GM12892 (cell line): ENCODE data around the gene NAA38.

Source experiments
- DNase-seq: peaks from one replicate; pipeline ENCODE4 v3.0.0; 2011; ENCODE audit not compliant: insufficient read length
- FAIRE-seq: peaks from 2 replicates; lab custom pipeline; 2011; peaks lifted over from hg19 to GRCh38; lab: Jason Lieb, UNC
- POLR2A ChIP-seq: IDR thresholded peaks from 2 replicates; pipeline ENCODE4 v1.6.1; 2011; ENCODE audit warnings: low read depth, low read length, control low read depth
- POLR2AphosphoS5 ChIP-seq: IDR thresholded peaks from 2 replicates; pipeline ENCODE4 v1.6.1; 2011; ENCODE audit warnings: low read depth, low read length, control low read depth
- TAF1 ChIP-seq: IDR thresholded peaks from 2 replicates; pipeline ENCODE4 v1.6.1; 2011; ENCODE audit warnings: low read depth, mild to moderate bottlenecking, control low read depth, low read length, borderline replicate concordance

The NAA38 gene

DNA sequence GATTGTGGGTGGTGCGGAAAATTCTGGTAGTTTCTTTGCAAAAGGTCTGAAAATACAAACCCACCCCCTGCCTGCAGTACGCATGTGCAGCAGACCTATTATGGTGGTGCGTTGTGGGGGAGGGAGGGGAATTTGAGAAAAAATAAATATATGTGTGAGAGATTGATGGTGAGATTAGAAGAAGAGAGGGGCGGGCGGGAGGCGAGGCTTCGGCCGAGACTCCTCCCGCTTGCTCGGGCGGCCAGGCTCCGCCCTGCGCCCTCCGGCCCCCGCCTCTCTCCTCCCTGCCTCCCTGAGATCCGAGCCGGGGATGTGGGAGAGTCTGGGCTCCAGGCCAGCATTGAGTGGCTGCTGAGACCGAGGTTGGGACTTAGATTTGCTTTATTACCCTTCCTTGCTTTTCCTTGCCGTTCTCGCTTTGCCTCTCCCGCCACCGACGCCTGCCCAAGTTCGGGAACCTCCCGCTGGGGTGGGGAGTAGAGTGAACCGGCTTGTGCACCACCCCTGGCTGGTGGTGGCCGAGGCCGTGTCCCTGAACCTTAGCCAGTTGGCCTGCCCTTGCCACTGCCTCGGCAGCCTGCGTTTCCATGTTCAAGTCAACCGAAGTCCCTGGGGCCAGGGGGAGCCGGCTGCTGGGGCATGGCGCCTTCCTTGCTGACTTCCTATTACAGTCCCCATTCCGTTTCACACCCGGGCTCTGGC is 30.3 kb upstream of the NAA38 start:
- DNase-seq (peak; percentile 73), FAIRE-seq (peak; percentile 95)
- TF ChIP-seq TAF1 = no peak
- TF ChIP-seq POLR2A = peak; percentile 35; the same call in 1 of the 2 replicates
- TF ChIP-seq POLR2AphosphoS5 = 0 out of 2 replicates have a peak, but pooled peaks have one; percentile 25

DNA sequence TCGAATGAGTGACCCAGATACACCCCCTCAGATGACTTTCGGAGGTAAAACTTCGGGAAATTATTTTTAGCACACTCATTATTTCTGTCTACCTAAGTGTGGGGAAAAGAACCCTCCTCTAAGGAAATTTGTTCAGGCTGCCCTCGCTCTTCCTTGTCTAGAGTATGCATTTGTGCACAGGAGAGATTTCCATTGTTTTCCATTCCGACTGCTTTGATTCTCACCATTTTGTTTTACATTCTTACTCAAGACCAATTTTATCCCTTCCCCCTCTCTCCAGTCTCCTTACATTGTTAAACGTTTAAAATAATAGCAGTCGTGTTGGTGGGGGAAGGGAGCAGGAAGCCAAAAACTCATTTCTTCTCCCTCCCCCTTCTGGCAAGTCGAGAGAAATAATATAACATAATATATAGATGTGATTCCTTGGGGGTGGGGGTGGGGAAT is 29.7 kb upstream of the NAA38 start:
- DNase-seq (no peak), FAIRE-seq (no peak)
- TF ChIP-seq POLR2AphosphoS5 = no peak

DNA sequence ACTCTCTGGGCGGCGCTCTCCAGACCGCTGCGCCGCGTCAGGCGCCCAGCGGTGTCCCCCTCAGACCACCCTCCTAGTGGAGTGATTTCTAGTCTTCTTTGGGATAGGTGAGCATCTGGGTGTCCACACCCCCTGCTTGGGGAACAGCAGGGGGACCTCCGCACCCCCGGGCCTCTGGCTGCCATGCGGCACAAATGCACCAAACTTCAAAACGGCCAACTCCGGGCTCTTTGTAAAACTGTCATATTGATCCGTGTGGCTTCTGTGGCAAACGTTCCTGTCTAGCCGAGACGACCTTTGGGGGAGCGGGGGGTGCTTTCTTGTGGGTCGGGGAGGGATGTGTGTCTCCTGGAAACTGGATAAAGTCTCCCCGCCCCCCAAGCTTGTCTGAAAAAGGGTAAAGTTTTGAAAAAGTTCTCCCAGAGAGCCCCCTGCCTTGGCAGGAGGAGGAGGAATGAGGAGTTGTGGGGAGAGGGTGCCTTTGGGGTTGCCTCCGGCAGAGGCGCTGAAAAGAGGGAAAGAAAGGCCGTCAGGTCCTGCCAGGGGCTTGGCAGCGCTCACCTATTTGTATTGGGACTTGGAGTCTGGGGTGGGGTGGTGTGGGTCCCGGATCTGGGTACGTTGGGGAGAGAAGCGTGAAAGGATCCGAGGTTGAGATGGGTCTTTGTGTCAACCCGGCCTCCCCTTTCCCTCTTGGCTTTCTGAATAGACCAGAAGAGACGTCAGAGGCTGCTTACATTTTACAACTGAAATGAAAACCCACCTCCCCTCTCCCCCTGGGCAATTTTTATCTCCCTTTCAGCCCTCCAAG is 29.1 kb upstream of the NAA38 start:
- TF ChIP-seq POLR2AphosphoS5 = no peak
- no peak for TF ChIP-seq TAF1
- no peak for TF ChIP-seq POLR2A
- DNase-seq (no peak), FAIRE-seq (no peak)

DNA sequence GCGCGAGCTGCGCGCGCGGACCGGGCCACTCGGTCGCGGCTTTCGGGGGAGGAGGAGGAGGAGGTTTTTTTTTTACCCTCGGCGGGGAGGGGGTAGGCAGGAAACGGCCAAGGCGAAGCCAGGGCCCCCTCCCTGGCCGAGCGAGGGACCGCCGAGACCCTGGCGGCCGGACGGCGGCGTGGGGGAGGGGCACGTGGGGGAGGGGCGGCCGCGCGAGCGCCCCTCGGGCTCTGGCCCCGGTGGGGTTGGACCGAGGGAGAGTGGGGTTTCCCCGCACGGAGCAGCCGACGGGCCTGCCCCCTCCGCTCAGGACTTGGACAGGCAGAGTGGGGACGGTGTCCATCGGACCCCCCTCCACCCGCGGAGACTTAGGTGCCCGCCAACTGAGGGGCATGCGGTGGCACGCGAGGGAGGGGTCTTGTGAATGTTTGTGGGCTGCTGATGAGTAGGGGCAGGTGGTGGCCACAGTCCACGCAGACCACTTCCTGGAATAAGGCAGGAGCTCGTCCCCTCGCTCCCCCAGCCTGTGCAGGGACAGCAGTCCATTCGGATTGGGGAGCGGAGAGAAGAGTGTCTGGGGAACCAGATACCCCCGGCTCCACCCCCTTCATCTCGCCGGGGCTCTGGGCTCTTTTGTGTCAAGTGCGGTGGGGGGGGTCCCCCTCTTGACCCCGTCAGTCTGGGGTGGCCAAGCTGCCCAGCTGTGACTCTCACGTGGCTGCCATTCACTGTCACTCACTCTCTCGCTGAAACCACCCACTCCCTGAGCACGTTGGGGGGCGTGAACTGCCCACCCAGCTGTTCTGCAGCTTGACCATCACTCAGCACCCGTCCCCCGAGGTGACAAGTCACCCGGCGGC is 28.2 kb upstream of the NAA38 start:
- FAIRE-seq = peak; percentile 63
- TF ChIP-seq POLR2A (peak; percentile 53; the same call in 1 of the 2 replicates), TAF1 (no peak), POLR2AphosphoS5 (no peak; the same call in 1 of the 2 replicates)
- peak; percentile 50 for DNase-seq

DNA sequence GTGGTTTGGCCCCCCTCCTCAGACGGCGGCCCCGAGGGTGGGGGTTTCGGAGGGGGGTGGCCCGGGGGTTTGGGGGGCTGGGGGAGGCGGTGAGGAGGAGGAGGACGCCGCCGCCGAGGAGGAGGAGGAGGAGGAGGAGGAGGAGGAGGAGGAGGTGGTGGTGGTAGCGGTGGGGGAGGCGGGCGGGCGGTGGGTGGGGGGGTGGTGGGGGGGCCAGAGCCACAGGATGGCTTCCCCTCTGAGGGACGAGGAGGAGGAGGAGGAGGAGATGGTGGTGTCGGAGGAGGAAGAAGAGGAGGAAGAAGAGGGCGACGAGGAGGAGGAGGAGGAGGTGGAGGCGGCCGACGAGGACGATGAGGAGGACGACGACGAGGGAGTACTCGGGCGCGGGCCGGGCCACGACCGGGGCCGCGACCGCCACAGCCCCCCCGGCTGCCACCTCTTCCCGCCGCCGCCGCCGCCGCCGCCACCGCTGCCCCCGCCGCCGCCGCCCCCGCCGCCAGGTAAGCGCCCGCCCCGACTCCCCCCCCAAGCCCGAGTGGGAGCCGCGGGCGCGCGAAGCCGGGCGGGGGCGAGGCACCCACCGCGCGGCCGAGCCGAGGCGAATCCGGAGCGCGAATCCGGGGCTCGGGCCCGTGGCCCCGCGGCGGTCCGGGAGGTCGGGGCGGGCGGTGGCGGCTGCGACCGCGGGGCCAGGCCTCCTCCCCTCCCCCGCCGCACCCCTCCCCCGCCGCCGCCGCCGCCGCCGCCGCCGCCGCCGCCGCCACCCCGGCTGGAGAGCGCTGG is 27.4 kb upstream of the NAA38 start:
- TF ChIP-seq POLR2AphosphoS5 = no peak
- TF ChIP-seq TAF1 = no peak
- TF ChIP-seq POLR2A = no peak
- no peak for FAIRE-seq
- no peak for DNase-seq

DNA sequence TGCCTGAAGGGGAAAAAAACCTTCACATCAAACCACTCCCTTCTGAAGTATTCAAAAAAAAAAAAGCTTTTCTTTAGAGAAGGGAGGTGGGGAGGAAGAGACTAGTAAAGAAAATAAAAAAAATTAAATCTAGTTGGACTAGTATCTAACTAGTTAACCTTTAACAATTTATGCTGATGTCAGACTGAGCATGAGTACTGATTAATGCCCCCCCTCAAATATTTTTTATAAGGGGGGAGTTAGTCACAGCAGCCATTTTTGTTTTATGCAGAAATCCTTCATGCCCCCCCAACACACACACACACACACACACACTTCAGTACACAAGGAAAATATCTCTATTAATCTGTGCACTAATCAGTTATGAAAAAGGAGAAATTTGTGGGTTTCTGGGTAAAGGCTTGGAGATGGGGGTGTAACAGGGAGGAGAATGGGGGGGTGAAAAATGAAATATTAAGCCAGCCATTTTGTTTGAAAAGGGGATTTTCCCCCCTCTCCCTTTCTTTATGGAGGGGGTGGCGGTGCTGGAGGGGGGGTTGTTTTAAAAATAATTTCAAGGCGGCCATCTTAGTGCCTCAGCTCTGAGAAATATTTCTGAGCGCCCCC is 26.5 kb upstream of the NAA38 start:
- TF ChIP-seq POLR2AphosphoS5 (no peak), POLR2A (no peak), TAF1 (no peak)
- no peak for FAIRE-seq
- no peak for DNase-seq

DNA sequence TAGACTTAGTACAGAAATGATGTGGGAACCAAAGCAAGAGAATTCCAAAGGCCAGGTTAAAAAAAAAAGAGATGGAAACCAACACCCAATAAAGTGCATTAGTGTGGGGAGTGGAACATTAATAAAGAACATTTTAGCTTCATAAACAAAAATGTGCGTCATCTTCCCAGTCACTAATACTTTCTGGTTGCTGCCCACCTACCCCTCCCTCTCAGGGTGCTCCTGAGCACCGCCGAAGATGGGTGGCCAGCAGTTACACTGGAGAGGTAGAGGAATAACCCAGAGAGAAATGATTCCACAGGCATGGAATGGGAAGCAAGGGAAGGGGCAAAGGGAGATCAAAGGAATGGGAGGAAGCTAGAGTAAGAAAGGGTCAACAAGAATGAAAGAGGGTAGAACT is 25.3 kb upstream of the NAA38 start:
- DNase-seq (no peak), FAIRE-seq (no peak)
- TF ChIP-seq POLR2A (no peak), TAF1 (no peak), POLR2AphosphoS5 (no peak)

DNA sequence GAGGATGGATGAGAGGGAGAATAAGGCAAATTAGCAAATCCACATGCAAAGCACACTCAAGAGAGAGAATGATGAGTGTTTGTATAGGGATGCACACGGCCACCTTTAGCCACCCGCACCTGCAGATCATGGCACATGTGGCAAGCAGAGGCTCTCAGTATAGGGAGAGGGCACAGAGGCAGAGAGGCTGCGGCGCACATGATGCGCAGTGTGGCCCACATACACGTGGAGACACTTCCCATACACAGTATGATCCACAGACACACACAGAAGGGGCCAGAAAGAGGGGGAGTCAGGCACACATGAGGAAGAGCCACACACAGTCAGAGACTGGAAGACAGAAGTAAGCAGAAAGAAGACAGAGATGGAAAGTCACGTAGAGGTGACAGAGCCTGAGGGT is 24.7 kb upstream of the NAA38 start:
- peak; percentile 54 for FAIRE-seq
- TF ChIP-seq TAF1 (no peak), POLR2AphosphoS5 (no peak), POLR2A (no peak)
- DNase-seq = no peak

DNA sequence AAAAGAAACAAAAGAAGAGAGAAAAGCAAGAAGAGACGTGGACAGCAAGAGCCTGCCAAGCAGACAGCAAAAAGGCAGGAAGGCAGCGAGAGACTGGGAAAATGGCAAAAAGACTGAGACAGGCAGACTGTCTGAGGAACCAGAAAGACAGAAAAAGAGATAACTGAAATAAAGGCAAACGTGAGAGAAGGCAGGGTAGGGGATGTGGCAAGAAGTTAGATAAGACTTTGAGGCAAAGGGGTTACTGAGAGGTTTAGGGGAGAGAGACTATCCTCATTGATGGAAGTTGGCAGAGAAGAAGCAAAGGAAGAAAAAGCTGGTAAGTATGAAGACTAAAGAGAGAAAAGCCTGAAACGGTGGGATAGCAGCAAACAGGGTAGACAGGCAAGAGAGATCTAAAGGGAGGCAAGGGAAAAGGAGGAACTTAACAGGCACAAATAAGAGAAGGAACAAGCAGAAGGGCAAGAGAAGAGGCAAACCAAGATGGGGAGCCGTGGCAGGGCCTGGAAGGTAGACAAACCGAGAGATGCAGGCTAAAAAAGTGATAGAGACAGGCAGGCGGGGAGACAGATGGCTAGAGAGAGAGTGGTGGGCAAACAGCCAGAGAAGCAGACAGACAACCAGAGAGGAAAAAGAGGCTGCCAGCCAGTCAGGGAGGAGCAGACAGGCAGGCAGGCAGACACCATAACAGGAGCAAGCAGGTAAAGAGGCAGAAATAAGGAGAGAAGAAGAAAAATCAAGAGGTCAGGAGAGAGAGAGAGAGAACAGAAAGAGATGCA is 24.1 kb upstream of the NAA38 start:
- DNase-seq (no peak), FAIRE-seq (no peak)
- TF ChIP-seq POLR2A (no peak), POLR2AphosphoS5 (no peak), TAF1 (no peak)
